C4-2B (cell line): ENCODE results near the gene KCNMA1.

Experiments used
- H3K27ac ChIP-seq: fragments of 450-650 bp; 2 replicates; pipeline ENCODE4 v1.5.1; 2017
- ZFX ChIP-seq: fragments of 450-650 bp; IDR thresholded peaks from 2 replicates; pipeline ENCODE4 v1.6.1; 2017
- TF ChIP-seq, protein P1 (sequence below): fragments of 450-650 bp; conservative IDR thresholded peaks from 2 replicates; pipeline ENCODE4 v1.5.1; 2017; ENCODE audit warnings: mild to moderate bottlenecking

Gene KCNMA1

DNA sequence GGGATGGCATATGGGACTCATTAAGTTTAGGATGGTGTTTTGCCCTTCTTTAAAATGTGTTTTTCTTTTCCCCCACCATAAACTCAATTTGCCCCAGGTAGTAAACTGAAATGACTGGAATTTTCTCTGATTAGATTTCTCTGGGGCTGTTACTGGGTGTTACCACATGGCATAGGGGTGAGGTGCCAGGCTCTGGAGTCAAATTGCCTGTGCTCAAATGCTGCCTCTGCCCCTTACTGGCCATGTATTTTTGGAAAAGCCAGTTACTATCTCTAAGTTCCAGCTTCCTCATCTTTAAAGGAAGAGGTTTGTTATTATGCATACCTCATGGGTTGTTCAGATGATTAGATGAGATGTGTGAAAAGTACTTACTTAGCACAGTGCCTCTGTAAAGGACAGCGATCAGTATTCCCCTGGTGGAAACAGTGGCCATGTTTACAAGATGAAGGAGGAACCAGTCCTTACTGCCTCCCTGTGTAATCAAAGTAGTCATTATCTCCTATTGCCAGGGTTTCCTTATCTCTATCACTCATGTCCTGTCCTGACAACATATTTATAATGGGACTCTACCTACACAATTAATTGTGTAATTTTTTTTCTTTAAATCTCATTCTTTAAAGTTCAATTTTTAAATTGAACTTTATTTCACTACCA lies 352.0 kb downstream of the KCNMA1 start:
- no peak for TF ChIP-seq ZFX
- TF ChIP-seq, protein P1, sequence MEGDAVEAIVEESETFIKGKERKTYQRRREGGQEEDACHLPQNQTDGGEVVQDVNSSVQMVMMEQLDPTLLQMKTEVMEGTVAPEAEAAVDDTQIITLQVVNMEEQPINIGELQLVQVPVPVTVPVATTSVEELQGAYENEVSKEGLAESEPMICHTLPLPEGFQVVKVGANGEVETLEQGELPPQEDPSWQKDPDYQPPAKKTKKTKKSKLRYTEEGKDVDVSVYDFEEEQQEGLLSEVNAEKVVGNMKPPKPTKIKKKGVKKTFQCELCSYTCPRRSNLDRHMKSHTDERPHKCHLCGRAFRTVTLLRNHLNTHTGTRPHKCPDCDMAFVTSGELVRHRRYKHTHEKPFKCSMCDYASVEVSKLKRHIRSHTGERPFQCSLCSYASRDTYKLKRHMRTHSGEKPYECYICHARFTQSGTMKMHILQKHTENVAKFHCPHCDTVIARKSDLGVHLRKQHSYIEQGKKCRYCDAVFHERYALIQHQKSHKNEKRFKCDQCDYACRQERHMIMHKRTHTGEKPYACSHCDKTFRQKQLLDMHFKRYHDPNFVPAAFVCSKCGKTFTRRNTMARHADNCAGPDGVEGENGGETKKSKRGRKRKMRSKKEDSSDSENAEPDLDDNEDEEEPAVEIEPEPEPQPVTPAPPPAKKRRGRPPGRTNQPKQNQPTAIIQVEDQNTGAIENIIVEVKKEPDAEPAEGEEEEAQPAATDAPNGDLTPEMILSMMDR: no peak
- H3K27ac ChIP-seq: no peak overlapping the region

DNA sequence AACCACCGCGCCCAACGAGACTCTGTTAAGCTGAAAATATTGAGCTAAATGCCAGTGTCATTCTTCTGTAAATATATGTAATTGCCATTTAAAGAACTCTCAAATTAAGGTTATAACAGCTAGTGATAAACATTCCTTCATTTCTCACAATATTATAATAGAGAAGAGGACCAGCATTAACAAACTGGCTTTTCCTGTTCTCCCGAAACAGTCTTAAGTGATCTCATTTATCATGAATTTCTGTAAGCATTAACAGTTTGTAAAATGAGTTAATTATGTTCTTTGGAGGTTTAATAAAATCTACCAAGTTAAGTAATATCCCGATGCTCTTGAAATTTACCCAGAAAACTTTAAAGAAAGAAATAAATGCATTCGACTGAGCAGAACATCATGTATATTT lies 352.8 kb downstream of the KCNMA1 start:
- H3K27ac ChIP-seq: no peak overlapping the region

DNA sequence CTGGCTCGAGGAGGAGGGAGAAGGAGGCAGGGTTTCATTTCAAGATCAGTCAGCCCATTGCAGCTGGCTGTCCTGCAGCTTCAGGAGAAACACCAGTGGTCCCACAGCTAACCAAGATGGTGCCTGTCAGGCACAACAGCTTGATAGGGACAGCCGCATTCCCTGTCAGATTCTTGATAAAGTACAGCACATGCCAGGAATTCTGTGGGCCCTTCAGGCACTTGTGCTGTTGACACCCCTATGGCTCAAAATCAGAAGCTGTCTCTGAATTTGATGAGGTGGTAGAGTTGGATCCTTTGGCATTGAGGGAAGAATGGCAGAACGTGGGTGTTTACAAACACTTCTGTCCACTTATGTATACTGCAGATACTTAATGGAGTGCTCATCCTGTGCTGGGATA lies 354.3 kb downstream of the KCNMA1 start:
- TF ChIP-seq ZFX: no peak
- TF ChIP-seq, protein P1: no peak
- no peak overlapping the region for H3K27ac ChIP-seq

More for the DNA sequence above, 352.8 kb downstream of the KCNMA1 start:
- no peak for TF ChIP-seq ZFX
- TF ChIP-seq, protein P1: no peak

DNA sequence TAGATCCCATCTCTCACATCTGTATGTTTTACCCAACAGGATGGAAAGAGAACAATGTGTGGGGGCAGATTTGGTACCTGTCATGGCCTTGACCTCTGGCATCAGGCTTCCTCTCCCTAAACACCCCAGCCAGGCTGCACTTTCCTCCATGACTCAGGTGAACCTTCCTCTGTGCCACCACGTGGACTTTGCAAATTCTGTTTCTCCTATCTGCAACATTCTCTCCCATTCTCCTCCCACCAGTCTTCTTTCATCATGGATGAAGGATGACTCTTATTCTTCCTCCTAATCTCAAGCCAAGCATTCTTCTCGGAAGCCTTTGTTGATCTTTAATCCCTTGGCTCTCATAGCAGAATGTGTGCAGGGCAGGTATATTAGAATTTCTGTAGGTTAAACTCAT lies 355.4 kb downstream of the KCNMA1 start:
- TF ChIP-seq ZFX: no peak
- TF ChIP-seq, protein P1: no peak
- no peak overlapping the region for H3K27ac ChIP-seq

DNA sequence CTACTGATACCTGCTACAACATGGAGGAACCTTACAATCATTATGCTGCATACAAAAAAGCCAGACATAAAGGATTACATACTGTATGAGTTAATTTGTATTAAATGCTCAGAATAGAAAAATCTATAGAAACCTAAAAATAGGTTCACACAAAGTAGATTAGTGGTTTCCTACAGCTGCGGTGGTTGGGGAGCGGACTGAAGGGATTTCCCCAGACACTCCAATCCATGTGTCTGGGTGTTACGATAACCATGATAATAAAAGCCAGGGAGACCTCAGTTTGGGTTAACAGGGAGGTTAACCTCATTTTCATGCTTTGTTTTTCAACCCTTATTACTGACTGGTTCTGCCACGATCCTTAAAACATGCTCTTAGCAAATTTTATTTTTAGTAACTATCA lies 355.9 kb downstream of the KCNMA1 start:
- TF ChIP-seq, protein P1: no peak
- no peak for TF ChIP-seq ZFX
- H3K27ac ChIP-seq: no peak overlapping the region

DNA sequence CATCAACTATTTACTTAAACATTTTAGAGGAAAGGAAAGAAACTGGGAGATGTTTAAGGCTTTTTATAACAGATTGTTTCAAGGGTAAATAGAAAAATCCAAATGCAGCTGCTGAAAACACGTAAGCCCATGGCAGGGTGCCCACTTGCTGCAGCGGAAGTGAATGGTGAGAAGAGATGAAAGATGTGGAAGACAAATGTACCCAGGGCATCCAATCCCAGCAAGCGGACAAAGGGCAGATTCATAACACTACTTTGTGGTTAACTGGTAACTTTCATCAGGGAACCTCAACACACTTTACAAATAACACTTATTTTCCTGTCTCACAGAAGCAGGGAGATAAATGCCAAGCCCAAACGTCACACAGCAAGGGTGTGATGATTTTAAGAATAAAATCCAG lies 358.4 kb downstream of the KCNMA1 start:
- TF ChIP-seq ZFX: no peak
- TF ChIP-seq, protein P1: no peak
- H3K27ac ChIP-seq: no peak overlapping the region

DNA sequence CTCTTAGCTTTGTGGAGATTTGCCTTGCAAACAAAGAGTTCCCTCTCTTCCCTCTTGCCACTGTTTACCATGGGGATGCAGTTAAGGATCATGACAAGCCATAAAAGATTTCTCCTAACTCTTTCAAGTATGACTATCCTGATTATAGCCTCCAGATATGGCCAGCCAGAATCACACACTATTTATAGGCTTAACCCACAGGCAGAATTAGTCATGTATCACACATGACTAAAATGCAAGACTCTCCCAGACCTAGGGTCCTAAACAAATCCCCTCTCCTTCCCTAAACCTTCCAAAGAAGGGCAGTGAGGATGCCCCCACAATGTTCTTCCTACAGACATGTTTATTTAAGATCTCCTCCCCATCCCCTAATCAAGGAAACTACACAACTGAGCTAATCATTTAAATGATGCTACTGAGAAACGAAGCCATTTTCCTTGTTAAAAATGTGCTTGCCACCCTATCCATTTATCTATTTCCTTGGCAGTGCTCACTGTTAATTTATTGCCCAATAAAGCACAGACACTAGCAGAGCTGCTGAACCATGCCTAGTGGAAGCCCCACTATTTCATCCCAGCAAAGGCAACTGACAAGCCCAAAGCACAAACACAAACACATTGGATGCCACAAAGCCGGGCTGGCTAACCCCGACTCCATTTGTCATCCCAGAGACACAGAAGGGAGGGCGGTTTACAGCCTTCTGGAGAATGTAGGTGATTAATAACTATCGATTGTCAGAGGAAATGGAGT lies 363.4 kb downstream of the KCNMA1 start:
- peak overlapping the region; percentile 12; the same call in 1 of the 2 replicates for H3K27ac ChIP-seq
- TF ChIP-seq, protein P1: no peak
- no peak for TF ChIP-seq ZFX
